MM.1S (cell line): ENCODE data around the gene TAF6.

Experiments
- CTCF ChIP-seq: fragments of 300-600 bp; sonication (generic); IDR thresholded peaks from 2 replicates; pipeline ENCODE4 v1.5.1; 2016; ENCODE audit warnings: antibody characterized with exemption, low read length, mixed read lengths
- EZH2 ChIP-seq: fragments of 300-600 bp; sonication (generic); optimal IDR thresholded peaks from 2 replicates; pipeline ENCODE3; 2017; ENCODE audit warnings: low read depth, mild to moderate bottlenecking, antibody characterized with exemption, low read length, mixed read lengths

GRCh38 chr7:100107125-100107737 lies 11.9 kb downstream of the TAF6 start:
- TF ChIP-seq CTCF (no peak), EZH2 (no peak)
